A673 (cell line): ENCODE results near the gene NACC2. TPM values are rescaled to one million over a fixed set of nuclear protein-coding genes. Genes with fewer than 3 reads are reported as not detected.
A peak's percentile ranks its signal among the peaks of the same experiment; 100 is the strongest.

Source experiments
- BruUV-seq: library from RNA; stranded (reverse); fragments of 400-500 nt; replicated peaks from 2 replicates; lab custom pipeline; 2021; lab: Mats Ljungman, UMichigan
- CTCF ChIA-PET: fragments of 300-600 bp; sonication (Branson Sonifier 250); formaldehyde crosslinking; loops from one replicate; lab custom pipeline; 2022; ENCODE audit warnings: antibody characterized with exemption; lab: Charles Lee
- POLR2A ChIA-PET: fragments of 300-600 bp; sonication (Branson Sonifier 250); formaldehyde crosslinking; loops from one replicate; lab custom pipeline; 2022; ENCODE audit warnings: antibody characterized with exemption; ENCODE audit not compliant: low non-redundant PET; lab: Charles Lee
- DNase-seq: peaks from one replicate; pipeline ENCODE4 v3.0.0-alpha.2; 2015; ENCODE audit warnings: low spot score
- H3K27ac ChIP-seq: fragments of 200-600 bp; sonication (generic); 2 replicates; pipeline ENCODE4 v1.5.1; 2016; ENCODE audit warnings: mixed run types, low read depth, mild to moderate bottlenecking, mixed read lengths, antibody characterized with exemption, low read length; ENCODE audit not compliant: poor library complexity, severe bottlenecking
- H3K27me3 ChIP-seq: fragments of 200-600 bp; sonication (generic); replicated peaks from 2 replicates; pipeline ENCODE4 v1.6.1; 2017; ENCODE audit warnings: mixed run types, low read depth, mild to moderate bottlenecking, mixed read lengths, antibody characterized with exemption, low read length; ENCODE audit not compliant: insufficient read depth, poor library complexity
- H3K36me3 ChIP-seq: fragments of 200-600 bp; sonication (generic); 2 replicates; pipeline ENCODE4 v1.6.1; 2016; ENCODE audit warnings: mixed run types, mild to moderate bottlenecking, mixed read lengths, antibody characterized with exemption, low read length; ENCODE audit not compliant: insufficient read depth, poor library complexity, severe bottlenecking
- H3K4me1 ChIP-seq: fragments of 200-600 bp; sonication (generic); 2 replicates; pipeline ENCODE4 v1.6.1; 2017; ENCODE audit warnings: mixed run types, mild to moderate bottlenecking, mixed read lengths, antibody characterized with exemption, low read length; ENCODE audit not compliant: insufficient read depth, poor library complexity, severe bottlenecking
- H3K4me3 ChIP-seq: fragments of 200-600 bp; sonication (generic); 2 replicates; pipeline ENCODE4 v1.5.1; 2016; ENCODE audit warnings: low read depth, mixed run types, mild to moderate bottlenecking, mixed read lengths, low read length; ENCODE audit not compliant: poor library complexity, severe bottlenecking
- H3K9me3 ChIP-seq: fragments of 200-600 bp; sonication (generic); 2 replicates; pipeline ENCODE4 v1.6.1; 2016; ENCODE audit warnings: mixed run types, low read depth, mild to moderate bottlenecking, mixed read lengths, antibody characterized with exemption, low read length; ENCODE audit not compliant: poor library complexity, severe bottlenecking
- EZH2 ChIP-seq: fragments of 200-600 bp; sonication (generic); IDR thresholded peaks from 2 replicates; pipeline ENCODE4 v1.6.1; 2017; ENCODE audit warnings: borderline replicate concordance, low read depth, mild to moderate bottlenecking, mixed read lengths, antibody characterized with exemption, low read length; ENCODE audit not compliant: poor library complexity, severe bottlenecking
- intact Hi-C: fragments of 100-400 bp; cut with micrococcal nuclease; formaldehyde crosslinking; loops from one replicate; pipeline ENCODE4 v1.10.0; 2022; ENCODE audit not compliant: unreplicated experiment
- total RNA-seq: library from RNA; stranded (reverse); gene quantifications from 2 replicates; pipeline ENCODE4 v1.2.3, GENCODE V29; 2021
- TF ChIP-seq, protein P1 (sequence below): fragments of 300-800, 200-600 bp; sonication (generic); conservative IDR thresholded peaks from 2 replicates; pipeline ENCODE4 v1.5.1; 2017; ENCODE audit warnings: low read depth, mild to moderate bottlenecking, antibody characterized with exemption, low read length, moderate library complexity, mixed read lengths

NACC2 gene
- total RNA-seq, 1 experiment from 2014 or later, result 19.5 TPM

DNA sequence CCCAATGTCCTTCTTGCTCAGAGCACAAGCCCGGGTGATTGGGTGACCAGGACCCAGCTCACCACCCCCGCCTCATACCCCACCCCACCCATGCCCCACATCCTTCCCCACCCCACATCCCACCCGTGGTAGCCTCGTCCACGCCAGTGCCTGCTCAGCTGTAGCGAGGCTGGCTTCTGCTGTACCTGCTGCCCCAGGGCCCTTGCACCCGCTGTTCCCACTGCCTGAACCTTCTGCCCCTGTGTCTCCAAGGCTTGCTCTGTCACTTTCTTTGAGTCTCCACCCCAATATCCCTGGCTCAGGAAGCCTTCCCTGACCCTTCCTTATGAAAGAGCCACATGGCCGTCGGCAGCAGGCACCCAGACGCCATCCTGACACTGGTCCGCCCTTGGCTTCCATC lies 3.1 kb upstream of the NACC2 start:
- DNase-seq, result no peak
- POLR2A ChIA-PET, result no interaction called here
- BruUV-seq, result no TSS peak

DNA sequence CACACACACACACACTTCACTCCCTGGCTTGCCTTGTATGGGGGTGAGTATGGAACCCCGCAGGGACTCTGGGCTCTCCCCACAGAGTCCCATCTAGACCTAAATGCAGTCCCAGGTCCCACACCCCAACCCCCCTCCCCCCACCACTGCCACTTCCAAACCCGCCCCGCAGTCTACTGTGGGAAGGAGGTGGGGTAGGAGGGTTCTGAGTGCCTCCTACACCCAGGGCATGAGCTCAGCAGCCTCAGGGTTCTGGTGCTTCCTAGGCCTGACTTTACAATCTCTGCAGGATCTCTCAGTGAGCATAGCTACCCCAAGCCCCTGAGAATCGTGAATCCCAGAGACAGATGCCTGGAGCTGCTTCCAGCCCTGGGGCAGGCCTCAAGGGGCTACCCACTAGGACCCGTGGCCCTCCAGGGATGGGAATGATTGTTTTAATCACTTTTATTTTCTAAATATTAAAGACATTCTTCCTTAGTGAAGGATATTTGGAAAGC lies 1.5 kb upstream of the NACC2 start:
- H3K4me1 ChIP-seq, result peaks cover 18% of the 10 kb centered on the region
- H3K4me3 ChIP-seq, result no peak overlapping the region
- TF ChIP-seq, protein P1, sequence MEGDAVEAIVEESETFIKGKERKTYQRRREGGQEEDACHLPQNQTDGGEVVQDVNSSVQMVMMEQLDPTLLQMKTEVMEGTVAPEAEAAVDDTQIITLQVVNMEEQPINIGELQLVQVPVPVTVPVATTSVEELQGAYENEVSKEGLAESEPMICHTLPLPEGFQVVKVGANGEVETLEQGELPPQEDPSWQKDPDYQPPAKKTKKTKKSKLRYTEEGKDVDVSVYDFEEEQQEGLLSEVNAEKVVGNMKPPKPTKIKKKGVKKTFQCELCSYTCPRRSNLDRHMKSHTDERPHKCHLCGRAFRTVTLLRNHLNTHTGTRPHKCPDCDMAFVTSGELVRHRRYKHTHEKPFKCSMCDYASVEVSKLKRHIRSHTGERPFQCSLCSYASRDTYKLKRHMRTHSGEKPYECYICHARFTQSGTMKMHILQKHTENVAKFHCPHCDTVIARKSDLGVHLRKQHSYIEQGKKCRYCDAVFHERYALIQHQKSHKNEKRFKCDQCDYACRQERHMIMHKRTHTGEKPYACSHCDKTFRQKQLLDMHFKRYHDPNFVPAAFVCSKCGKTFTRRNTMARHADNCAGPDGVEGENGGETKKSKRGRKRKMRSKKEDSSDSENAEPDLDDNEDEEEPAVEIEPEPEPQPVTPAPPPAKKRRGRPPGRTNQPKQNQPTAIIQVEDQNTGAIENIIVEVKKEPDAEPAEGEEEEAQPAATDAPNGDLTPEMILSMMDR, result no peak
- no peak for TF ChIP-seq EZH2
- H3K9me3 ChIP-seq, result no peaks in the 10 kb centered on the region
- intact Hi-C loops, result no loop called here
- CTCF ChIA-PET, result interaction anchor here (0.6 kb wide), 1 partner anchor 658 kb away, joined by 10 read pairs; no protein-coding TSS in a partner anchor
- POLR2A ChIA-PET, result no interaction called here
- no peaks in the 10 kb centered on the region for H3K36me3 ChIP-seq
- no peak overlapping the region for H3K27ac ChIP-seq
- DNase-seq, result no peak
- H3K27me3 ChIP-seq, result no peaks in the 10 kb centered on the region
- BruUV-seq, result no TSS peak

More for the DNA sequence above, 3.1 kb upstream of the NACC2 start:
- intact Hi-C loops, result no loop called here
- Histone ChIP-seq H3K4me1 (peaks cover 15% of the 10 kb centered on the region), H3K9me3 (no peaks in the 10 kb centered on the region), H3K36me3 (no peaks in the 10 kb centered on the region), H3K4me3 (no peak overlapping the region), H3K27ac (no peak overlapping the region), H3K27me3 (no peaks in the 10 kb centered on the region)
- no peak for TF ChIP-seq EZH2
- TF ChIP-seq, protein P1, result no peak
- CTCF ChIA-PET, result no interaction called here

DNA sequence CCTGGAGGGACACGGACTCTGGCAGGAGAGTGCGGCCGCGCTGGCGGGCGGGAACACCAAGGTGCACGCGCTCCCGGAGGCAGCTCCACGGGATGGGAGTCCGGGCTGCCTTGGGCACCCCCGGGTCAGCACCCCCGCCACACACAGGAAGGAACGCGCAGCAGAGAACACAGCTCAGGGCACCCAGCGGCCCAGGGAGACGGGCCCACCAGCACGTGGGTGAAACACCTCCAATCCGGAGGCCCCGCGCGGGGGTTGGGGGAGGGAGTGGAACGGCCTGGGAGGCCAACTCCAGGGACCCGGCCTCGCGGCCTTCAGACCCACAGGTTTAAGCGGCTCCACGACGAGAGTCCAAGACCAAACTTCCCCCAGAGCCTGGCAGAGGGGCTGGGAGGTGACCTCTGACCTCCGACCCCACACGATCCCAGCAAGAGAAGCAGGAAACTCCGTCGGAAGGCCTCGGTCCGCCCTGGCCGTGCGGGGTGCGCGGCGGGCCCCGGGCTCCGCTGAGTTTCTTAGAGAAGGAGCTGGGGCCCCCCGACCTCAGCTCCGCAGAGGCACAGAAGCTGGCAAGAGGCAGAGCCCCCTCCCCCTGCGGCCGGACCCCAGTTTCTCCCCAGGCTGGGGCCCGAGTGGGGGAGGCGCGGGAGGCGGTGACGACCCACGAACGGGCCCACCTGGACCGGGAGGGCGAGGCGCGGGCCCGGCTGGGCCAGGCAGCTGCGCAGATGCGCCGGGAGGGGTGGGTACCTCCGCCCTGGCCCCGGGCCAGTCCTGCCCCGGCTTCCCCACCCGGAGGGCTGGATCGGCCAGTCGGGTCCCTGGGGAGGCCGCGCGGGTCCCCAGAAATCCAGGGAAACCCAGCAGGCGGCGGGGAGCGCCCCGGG lies 851 bp downstream of the NACC2 start:
- Histone ChIP-seq H3K36me3 (no peaks in the 10 kb centered on the region), H3K9me3 (no peaks in the 10 kb centered on the region), H3K4me3 (peak overlapping the region; percentile 55), H3K27ac (peak overlapping the region; percentile 50), H3K27me3 (no peaks in the 10 kb centered on the region), H3K4me1 (peaks cover 35% of the 10 kb centered on the region)
- BruUV-seq, result no TSS peak
- intact Hi-C loops, result no loop called here
- CTCF ChIA-PET, result no interaction called here
- TF ChIP-seq, protein P1, result no peak
- no peak for TF ChIP-seq EZH2
- DNase-seq, result peak; percentile 61
- POLR2A ChIA-PET, result no interaction called here
